HG03139 (cell line): Measurements from ENCODE around the gene SRGAP3.
A peak's percentile ranks its signal among the peaks of the same experiment; 100 is the strongest.

Source experiments
- ATAC-seq: cut with Tn5 transposase; IDR thresholded peaks from one replicate; pipeline ENCODE4 v1.9.1; 2021; ENCODE audit not compliant: unreplicated experiment

The SRGAP3 gene

DNA sequence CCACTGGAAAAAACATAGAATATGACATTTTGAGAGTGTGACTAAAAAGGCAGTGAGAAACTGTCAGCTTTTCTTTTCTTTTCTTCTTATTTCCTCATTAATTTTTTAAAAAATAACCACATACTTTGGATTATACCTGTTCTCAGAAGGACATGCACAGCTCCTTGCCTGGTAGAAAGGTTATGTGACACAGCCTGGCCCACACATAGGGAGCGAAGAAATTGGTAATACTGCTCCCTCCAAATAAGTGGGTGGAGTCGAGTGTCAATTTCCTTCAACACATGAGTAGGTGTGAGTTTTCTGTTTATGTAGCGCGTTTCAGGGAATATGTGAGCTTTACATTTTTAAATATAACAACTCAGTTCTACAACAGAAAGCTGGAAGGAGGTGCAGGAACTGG is 257.2 kb downstream of the SRGAP3 start:
- ATAC-seq: no peak

DNA sequence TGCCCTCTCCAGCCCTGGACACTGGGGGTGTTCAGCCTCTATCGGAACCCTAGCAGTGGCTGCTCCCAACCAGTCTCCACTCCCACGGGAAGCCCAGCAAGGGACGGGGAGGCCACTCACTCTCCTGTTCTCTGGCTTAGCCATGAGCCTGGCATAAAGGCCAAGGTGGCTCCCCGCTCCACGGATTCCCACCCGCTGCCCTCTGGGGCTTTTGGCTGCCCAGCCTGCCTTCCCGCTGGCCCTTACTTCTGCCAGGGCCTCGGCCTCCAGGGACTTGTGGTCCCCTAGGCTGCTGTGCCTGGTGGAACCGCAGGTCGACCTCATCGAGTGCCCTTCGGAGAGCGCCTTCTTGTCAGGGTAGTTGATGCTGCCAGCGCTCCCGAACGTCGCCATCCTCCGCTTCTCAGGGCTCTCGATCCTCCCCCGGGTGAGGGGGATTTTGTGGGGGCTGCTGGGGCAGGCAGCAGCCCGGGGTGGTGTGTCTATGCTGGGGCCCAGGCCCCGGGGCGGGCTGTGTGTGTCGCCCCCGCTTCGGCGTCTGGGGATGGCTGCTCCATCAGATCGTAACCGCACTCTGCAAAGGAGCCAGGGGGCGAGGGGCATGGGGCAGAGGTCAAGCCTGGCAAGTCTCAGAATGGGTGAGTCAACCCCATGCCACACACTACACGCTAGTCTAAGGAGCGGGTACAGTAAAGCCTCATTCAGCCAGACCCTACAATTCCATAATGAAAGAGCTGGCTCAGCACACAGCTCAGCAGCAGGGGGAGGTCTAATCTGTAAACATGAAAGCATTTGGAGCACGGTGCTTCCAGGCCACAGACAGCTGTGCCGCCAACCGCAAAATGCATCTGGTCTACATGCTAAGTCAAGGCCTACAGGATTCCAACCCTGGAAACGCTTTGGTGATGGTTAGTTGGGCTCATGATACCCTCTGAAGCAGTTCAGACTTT is 258.9 kb downstream of the SRGAP3 start:
- no peak for ATAC-seq

DNA sequence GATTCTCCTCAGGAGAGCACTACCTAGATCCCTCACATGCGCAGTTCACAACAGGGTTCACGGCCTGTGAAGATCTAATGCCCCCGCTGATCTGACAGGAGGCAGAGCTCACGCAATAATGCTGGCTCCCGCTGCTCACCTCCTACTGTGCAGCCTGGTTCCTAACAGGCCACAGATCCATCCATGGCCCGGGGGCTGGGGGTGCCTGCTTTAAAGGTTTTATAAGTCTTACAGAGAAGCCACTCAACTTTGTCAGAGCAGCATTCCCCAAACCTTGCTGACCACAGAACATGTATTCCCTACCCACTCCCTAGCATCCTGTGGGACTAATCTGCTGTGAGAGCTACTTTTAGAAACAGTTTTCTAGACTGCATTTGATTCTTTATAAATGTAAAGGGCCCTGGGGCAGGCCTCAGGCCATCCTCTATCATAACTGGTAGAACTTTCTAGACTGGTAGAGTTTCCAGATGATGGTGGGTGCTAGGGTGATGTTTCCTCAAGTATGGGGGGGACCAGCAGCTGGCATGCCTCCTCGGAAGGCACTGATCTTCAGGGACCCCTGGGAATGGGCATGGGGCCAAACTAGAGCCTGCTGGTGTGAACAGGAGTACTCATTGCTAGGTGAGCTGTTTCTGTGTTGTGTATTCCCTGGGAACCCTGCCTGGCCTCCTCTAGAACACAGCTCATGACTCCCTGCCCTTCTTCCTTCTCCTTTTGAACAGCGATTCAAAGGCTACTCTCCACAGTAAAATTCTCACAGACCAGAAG is 260.5 kb downstream of the SRGAP3 start:
- ATAC-seq: no peak

DNA sequence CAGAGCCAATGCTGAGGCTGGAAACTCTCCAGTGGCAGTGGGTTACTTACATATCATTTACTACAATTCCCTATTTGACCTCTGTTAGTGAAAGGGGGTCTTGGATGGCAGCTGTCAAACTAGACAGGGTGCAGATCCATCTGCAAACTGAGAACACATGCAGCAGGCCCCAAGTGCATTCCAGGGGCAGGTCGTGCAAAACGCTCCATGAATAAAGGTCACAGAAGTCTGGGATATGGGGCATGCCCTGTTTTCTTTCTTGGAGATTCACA is 261.1 kb downstream of the SRGAP3 start:
- no peak for ATAC-seq

DNA sequence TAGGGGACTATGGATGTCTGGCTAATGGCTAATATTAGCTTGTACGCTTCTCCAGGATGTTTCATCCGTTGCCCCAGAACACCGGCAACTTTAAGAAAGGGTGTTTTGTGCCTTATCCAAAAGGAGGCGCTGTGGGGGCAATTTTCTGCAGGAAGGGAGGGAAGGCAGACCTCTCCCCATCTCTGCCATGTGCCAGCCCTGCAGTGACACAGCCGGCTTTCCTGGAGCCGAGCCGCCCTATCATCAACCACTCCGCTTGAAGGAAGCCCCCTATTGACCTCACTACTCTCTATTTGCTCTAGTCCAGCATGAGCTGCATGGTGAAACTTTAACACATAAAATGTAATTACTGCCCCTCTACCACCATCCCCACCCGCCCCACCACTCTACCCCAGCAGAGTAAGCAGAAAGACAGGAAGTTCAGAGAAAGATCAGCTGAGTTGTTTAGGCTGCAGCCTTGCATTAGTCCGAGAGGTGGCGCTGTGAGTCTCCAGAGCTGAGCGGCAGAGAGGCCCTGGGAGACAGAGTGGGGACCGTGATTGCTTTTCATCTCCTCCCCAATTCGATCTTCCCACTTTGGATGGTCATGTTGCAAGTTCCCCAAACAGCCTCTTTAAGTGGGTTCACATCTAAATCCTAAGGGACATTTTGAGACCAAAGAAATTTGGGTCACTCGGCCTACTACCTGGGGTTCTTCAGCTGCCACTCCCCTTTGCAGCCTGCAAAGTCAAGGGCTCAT is 261.6 kb downstream of the SRGAP3 start:
- ATAC-seq: peak; percentile 77

DNA sequence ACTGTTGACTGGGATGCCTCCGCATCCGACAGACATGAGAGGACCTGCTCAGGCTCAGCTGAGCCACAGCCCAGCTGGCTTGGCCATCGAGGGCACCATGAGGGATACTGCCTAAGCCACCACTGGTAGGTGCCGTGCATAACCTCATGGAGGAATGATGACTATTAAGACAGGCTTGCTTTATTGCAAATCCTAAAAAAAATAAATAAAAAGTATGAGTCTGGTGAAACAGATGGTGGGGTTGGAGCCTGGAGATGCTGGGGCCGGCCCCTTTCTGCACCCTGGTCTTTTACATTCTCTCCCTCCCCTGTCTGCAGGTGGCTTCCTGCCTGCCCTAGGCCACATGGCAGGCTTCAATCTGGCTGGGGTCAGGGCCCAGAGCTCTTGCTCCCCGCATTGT is 262.2 kb downstream of the SRGAP3 start:
- no peak for ATAC-seq

DNA sequence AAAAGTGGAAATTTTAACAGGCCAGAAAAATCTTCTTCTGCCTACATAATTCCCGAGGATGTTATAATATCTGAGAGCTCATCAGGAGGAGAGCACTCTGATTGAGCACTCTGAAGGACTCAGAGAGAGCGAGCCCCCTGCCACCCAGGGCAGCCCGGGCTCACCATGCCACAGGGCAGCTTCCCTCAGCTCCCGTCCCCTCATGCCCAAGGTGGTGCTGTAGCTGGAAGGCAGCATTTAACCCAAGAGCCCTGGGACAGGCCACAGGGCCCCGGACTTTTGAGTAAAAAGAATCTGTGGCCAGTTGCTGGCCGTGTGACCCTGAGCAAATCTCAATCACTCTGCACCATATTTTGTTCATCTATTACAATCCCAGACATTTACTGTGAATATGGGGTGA is 262.7 kb downstream of the SRGAP3 start:
- ATAC-seq: no peak

DNA sequence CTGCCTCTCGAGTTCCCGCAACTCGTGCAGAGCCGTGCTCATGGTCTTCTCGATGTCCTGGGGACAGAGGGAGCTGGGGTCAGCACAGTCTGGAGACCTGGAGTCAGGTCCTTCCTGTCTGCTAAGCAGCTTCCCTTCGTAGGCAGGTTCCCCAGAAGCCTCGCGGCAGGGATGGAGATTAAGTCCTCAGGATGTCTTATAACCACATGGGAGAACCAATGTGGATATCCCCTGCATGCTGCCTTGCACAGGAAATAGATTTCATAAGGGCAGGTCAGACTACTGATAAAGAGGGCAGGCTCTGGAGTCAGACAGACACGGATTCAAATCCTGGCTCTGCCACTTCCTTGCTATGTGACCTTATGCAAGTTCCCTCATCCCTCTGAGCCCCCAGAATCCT is 263.6 kb downstream of the SRGAP3 start:
- ATAC-seq: no peak

DNA sequence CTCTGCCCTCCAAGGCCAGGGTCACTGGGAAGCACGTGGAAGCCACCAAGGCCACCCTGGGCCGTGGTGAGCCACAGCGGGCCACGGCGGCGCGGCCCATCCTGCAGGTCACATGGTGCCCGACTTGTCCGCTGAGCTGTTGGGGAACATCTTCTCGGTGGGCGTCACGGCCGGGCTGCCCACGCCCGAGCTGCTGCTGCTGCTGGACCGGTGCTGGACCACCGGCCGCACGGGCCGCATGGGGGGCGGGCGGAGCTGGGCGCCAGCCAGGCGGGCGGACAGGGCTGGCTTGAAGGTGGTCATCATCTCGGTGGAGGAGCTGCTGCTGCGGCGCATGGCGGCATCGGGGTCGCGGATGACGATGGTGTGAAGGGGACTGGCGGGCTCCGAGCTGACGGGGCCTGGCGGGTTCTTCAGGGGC is 264.0 kb downstream of the SRGAP3 start:
- no peak for ATAC-seq

DNA sequence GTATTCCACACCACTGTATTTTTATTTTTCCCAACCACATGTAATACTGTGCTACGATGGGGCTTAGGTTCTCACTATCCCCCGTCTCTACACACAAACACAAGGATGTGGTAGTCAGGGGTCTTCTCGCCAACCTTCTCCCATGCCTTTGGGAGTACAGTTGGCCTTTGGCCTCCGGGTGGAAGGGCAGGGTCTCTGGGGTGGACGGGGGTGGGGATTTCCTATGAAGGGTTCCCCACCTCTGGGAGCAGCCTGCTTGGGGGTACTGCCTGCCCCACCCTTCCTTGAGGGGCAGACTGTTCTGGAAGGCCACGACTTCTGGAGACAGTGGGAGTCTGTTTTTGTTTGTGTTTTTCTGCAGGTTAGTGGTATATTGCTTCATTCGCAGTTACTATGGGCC is 264.9 kb downstream of the SRGAP3 start:
- no peak for ATAC-seq

DNA sequence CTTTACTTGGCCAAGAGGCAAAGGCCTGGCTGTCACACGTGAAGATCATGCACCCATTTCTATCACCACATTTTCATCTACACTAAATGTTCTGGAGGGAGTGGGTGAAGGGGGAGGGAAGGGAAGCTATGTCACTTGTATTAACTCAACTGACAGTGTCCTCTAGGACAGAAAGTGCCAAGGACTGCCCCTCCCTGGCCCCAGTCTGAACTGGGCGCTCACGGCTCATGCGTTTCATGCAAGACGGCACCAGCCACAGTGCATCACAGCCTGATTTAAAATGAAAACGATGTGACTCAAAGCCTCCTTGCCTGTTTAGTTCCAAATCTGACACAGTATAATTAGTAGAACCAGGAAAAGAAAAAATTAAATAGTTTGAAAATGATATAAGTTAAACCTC is 265.4 kb downstream of the SRGAP3 start:
- no peak for ATAC-seq

DNA sequence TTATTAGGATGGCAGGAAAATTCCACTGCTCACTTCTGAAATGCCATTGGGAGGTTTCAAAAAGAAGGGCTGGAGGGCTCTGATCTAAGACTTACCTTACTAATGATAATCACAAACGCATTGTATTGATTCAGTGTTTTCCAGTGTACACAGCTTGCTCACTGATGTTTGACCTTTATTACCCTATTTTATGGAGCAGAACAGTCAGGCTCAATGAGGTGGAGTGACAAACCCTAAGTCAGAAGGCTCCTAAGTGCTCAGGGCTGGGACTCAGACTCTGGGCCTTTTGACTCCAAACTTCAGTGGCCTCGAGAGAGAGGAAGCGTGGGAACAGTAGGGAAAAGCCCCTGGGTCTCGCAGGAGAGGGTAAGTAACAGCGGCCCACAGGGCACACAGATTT is 265.9 kb downstream of the SRGAP3 start:
- ATAC-seq: no peak

DNA sequence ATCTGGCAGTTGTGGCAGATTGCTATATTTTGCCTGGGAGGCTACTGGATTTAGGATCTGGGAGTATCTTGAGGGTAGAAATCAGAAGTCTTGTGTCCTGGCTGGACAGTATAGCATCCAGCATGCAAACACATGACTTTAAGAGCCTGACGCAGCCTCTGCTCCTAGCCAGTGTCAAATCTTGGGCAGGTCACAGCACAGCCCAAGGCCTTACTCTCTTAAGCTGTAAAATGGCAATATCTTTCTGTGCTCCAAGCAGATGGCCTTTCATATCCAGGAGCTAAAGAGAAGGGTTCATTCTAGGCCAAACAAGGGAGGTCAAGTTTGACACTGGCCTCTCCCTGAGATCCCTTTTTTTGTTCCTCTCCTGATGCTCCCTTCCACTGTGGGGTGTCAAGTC is 266.4 kb downstream of the SRGAP3 start:
- ATAC-seq: no peak

DNA sequence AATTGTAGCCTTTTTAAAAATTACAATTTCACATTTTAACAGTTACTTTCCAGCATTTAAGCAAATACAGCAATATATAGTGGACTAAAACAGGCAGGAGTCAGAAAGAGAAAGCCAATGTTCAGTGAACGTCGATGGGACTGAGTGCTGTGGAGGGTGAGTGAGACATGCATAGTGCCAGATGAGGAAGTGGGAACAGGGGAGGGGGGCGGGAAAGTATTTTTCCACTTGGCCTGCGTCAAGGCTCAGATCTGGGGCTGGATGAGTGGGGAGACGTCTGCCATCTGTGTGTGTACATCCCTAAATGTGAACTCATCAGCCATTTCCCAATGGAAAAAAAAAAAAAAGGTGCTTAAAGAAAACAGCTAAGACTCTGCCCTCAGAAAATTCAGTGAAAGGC is 266.9 kb downstream of the SRGAP3 start:
- ATAC-seq: no peak

DNA sequence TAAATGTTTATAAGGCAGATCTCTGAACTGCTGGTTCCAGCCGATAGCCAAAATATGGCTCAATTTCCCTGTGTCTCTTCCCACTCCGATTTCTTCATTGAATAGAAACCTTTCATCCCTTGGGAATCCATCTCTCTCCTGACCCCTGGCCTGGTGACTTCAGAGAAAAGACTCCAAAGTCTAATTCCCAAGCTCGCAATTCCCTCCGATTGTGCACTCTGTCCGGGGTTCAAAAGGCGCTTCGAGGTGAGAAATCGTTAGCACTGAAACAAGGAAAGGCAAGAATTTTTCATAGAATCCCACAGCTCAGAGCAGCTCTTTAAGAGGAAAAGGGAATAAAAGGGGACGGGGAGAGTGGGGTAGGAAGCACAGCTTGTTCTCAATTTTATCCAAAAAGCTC is 267.7 kb downstream of the SRGAP3 start:
- ATAC-seq: no peak

DNA sequence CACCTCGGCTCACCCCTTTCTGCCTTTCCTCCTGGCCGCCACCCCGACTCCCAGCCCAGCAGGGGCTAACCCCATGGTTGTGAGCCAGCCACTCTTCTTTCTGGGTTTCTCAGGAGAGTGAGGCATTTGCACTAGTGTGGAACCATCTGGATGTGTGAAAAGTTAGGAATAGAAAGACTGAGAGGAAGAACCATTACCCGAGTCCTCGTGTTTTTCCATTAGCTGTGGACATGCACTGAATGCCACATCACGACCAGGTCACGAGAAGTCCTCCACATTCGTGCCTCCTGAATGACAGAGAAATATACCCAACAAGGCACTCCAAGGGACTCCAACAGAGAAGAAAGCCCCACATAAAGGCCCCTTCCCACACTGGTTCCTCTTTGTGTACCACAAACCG is 268.1 kb downstream of the SRGAP3 start:
- ATAC-seq: no peak

DNA sequence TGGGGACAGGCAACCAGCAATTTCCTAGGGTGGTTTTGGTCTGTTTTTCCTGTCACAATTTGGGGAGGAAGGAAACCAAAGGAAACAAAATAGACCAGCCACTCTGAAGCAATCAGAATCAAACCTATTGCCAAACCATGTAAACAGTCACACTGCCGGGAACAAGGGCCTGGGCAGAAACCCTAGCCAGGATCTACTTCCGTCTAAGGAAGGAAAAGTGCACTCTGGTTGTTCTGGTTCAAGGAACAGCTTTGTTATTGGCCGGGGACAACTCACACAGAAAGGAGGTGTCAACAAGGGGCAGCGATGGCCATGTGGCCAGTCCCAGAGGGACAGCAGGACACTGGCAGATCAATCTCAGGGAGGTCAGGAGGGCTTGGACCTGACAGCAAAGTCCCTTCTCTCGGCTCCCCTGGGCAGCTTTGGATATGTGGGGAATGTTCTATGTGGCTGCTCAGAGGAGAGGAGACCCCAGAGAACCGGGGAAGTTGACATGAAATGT is 268.6 kb downstream of the SRGAP3 start:
- ATAC-seq: no peak

DNA sequence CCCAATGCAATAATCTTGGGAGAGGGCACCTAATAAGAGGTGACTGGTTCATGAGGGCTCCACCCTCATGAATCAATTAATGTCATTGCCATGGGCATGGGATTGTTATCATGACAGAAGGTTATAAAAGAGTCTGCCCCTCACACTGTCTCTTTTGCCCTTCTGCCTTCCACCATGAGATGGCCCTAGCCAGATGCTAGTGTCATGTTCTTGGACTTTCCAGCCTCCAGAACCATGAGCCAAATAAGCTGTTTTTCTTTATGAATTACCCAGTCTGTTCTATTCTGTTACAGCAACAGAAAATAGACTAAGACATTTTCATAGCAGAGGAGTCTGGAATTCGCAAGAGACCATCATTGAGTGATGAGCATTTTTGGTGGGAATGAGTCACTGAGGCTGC is 270.2 kb downstream of the SRGAP3 start:
- no peak for ATAC-seq

DNA sequence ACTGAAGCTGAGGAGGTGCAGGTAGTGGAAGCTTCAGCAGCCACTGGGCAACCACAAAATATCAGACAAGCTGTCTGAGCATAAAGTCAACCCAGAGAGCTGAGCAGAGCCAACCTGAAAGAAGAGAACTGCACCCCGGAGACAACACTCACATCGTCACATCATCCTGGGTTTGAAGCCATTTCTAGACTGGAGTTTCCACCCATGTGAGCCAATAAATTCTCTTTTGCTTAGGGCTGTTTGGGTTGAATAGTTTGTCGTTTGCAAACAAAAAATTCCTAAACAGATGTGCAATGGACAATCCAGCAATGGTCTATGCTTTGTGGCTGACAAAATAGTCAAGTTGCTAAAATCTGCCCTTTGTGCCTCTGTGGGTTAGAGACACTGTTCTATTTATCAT is 270.9 kb downstream of the SRGAP3 start:
- no peak for ATAC-seq

DNA sequence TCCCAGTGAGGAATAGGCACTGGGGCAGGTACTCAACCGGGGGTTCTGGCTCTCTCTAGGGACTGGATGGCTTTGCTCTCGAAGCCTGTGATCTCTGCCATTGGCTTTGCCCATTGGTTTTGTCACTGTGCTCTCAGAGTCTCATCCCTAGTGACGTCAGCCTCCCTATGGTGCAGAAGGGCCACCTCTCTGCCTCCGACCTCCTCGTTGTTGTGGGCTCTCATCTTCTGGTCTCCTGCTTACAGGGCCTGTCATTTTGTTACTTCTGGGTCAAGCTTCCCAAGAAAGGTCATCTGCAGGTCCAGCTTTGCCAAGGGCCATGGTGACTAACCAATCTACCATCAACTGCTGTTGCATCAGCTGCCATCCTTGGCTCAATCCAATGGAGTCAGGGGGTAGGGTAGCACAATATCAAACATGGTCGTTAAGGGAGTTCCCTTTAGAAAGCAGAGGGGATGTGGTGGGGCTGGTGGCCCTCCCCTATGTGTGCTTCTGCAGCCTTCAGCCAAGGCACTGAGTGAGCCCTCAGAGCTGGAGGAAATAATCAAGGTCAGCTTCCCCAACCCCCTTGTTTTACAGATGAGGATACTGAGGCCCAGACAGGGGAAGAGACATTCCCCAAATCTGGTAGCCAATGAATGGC is 272.8 kb downstream of the SRGAP3 start:
- ATAC-seq: no peak
